Activated CD4-positive, alpha-beta T cell treated with anti-CD3 and anti-CD28 coated beads for 48 hours (primary cell): Measurements from ENCODE around the gene RORB.

Source experiments
- DNase-seq: peaks from one replicate; pipeline ENCODE4 v3.0.0-alpha.2; 2020

Gene RORB

DNA sequence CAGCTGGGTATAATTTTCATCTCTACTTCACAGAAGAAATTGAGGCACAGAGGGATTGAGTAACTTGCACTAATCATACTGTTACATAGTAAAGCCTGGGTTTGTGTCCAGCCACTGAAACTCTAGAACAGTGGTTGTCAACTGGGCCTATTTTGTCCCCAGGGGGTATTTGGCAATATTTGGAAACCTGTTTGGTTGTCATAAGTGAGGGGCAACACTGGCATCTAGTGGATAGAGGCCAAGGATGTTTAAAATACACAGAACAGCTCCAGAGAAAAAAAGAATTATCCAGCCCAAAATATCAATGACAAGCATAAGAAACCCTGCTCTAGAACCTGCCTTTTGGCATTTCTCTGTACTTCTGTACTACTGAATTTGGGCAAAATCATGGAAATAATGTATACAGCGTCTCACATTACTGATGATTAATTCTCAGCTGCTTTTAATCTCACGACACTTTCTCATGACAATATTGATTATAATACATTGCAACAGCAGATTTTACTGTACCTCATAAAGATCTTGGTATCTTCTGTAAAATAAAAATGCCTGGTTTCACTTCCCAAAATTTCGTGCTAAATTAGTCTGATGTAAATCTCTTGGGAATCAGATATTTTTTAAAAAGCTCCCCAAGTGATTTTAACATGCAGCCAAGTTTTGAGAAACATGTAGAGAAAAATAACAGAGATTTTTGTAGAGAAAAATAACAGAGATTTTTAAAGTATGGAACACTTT, 112.7 kb downstream of the RORB start:
- DNase-seq = no peak

DNA sequence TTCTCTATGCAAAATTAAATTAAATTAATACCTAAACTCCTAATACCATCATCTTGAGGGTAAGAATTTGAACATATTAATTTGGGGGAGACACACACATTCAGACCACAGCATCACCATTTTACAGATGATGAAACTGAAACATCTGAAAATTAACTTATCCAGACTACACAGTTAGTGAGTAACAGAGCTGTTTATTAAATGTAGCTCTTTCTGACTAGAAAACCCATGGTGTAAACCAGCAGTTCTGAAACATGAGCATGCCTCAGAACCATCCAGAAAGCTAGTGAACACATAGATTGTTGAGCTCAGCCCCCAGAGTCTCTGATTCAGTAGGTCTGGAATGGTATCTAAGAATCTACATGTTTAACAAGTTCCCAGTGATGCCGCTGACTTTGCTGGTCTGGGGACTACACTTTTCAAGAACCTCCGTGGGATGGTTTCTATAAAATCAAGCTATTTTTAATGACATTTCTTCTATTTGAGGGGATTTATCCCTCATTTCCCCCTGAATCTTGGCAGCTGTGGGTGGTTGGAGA, 113.5 kb downstream of the RORB start:
- DNase-seq = no peak

DNA sequence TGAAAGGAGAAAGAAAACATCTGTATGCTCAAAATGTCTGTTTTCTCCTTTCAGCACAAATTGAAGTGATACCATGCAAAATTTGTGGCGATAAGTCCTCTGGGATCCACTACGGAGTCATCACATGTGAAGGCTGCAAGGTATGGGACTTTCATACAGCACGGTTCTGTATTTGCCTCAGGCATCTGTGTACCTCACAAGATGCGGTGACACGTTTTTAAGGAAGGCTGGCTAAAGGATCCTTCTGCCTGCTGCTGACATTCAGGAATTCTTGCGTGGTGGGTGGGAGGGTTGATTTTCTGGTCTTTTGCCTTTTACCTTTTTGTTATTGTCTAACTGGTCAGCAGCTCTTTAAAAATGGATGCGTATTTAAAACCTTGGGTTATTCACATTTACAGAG, 133.1 kb downstream of the RORB start:
- no peak for DNase-seq

DNA sequence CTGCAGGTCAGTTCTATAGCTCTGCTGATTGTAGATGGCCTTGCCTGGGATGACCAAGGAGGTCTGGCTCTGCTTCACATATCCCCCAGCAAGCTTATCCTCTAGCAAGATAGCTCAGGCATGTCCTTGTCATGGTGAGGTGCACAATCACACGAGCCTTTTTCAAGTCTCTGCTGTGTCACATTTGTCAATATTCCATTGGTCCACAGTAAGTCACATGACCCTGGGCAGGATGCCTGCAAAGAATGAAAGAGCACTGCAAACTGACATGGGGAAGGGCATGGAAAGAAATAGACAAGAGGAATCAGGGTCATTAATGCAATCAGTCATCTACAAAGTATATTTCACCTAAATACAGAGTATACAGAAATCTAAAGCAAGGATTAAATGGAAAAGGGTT, 142.0 kb downstream of the RORB start:
- no peak for DNase-seq

DNA sequence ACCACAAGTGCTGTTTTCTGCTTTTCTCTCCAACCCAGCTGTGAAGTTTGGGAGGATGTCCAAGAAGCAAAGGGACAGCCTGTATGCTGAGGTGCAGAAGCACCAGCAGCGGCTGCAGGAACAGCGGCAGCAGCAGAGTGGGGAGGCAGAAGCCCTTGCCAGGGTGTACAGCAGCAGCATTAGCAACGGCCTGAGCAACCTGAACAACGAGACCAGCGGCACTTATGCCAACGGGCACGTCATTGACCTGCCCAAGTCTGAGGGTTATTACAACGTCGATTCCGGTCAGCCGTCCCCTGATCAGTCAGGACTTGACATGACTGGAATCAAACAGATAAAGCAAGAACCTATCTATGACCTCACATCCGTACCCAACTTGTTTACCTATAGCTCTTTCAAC, 145.2 kb downstream of the RORB start:
- DNase-seq = no peak

DNA sequence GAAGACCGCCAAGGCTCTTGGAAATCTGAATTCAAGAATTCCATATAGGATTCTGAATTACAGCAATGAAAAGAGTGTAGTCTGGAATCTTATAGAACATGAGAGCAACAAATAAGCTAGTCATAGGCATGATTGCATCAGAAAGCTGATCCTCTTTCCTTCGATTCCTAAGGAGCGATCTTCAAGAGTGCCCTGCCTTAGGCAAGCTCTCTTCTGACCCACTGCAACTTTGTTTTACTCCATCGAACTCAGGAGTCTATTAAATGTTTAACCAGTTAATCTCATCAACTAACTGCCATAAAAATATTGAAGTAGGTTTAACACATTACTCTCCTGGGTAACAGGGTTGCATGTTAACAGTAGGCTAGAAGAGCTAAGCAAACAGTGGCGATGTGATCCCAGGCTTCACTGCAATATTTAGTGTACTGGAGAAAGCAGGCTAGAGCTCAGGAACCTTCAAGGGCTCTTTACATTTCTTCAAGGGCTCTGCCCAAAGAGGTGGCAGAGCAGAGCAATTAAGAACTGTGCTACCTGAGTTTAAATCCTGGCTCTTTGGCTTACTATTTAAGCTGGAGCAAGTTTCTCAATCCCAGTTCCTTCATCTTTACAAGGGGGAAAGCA, 146.3 kb downstream of the RORB start:
- DNase-seq = no peak

DNA sequence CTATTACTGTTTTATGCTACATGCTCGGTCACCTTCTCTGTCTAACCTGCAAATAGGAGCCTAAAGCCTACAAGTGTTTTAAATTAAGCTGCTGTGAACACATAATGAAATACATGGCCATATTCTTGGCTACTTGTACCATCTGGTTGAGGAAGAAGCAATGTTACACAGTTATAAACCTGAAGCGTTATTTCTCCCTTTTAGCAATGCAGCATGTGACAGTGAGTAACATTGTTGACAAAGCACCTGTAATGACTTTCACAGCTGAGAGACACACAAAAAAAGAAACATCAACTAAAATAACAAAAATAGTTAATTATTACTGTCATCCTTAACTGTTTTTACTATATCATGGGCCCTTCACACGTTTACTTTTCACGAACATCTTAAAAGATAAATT, 146.9 kb downstream of the RORB start:
- no peak for DNase-seq

DNA sequence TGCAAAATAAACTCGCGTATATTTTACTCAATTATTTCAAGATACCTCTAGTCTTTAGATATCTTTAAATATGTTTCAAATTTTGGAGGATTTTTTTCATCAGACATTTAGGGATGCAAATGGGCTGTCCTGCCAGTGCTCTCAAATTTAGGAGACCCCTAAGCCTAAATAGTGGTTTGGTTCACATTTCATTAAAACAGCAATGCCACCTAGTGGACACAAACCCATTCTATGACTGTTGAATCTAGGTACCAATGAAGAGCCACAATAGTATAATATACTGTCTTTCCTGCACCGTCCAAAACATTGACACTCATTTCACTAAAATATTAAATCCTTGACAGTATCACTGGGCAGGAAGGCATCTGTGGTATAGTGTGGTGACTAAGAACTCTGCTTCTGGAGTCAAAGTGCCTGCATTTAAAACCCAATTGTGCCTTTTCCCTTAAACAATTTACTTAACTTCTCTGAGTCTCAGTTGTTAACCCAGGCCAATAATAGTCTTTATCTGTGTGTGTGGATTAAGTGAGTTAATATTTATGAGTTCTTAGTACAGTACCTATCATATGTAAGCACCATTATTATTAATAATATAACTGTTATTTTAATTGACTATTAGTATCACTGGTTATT, 148.0 kb downstream of the RORB start:
- no peak for DNase-seq

DNA sequence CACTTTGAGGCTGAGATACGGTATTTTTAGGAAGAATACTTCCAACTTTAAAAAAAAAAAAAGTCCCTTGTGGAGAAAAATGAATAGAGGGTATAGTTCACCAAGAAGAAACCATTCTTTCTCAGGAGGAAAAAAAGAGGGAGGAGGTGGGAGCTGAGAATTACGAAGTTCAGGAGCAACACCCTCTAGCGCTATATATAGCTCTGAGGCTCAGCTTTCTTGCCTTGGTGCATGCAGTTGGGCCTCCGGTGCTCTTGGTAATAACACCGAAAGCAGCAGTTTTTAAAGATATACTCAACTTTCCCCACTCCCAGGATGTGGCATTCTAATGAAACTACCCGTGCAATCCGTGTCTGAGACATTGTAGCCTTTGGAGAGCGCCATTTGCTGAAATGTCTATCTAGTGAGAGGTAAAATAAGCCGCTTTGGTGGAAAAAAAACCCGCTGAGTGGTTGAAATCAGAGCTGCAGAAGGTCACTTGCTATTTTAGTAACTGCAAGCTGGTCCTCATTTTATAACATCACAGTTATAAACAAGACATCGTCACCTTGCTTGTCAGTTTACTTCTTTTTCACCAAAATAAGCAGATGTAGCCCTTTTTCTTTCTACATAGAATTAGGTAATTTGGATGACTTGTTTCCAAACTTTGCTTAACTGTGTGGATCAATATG, 156.4 kb downstream of the RORB start:
- no peak for DNase-seq

DNA sequence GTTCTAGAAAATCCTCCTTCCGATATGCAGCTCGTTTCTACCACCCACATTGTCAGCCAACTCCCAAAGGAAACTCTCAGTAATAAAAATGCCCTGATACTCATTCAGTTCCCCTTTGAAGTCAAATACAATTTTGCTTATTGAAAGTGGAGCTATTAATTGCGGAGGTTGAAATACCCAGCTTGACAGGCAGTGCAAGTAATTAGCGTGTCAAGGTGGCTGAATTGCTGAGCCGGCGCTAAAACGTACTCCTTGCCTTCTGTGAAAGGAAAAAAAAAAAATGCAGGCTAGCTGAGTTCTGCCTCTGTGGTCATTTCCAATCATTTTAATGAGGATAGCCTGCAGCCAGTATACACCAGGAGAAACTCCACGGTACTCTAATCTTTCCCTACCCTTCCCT, 165.5 kb downstream of the RORB start:
- DNase-seq = no peak

DNA sequence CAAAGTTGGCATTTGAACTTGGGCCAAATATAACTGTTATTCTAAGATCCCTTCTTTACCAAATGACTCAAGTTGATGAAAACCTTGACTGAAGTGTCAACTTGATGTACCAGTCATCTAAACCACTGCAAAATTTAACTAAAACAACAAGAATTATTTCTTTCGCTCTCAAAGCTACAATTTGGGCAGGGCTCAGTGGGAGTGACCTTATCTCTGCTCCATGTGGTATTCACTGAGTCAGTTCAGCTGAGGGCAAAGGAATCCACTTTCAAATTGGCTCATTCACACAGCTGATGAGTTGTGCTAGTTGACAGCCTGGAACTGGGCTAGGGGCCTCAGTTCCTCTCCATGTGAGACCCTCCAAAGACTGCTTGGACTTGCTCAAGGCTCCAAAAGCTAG, 166.3 kb downstream of the RORB start:
- no peak for DNase-seq

DNA sequence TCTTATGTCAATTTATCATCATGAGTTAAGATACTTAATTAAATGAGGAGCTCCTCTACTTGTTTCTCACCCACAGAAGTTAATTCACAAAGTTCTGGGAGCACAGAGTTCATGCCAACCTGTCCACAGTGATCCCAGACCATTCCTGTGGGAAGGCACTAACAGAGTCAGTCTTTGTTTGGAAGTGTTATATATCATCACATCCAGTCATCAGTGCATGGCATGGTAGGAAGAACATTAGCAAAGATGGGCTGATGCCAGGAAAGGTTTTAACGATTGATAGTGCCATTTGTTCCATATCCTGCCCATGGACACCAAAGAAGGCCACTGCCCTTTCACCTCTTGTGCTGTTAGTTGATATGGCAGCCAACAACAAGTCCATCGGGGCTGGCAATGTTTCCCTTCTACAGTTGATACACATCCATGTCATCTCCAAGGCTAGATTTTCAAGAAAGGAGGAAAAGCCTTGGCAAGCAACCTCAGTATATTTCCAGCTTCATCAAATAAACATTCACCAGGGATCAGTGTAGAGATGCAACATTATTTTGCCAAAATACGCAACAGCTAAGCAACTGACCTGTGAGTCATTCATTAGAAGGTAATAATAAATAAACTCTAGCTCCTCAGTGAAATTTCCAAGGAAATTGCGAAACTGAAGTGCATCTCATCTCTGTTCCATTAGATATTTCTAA, 169.6 kb downstream of the RORB start:
- DNase-seq = no peak

DNA sequence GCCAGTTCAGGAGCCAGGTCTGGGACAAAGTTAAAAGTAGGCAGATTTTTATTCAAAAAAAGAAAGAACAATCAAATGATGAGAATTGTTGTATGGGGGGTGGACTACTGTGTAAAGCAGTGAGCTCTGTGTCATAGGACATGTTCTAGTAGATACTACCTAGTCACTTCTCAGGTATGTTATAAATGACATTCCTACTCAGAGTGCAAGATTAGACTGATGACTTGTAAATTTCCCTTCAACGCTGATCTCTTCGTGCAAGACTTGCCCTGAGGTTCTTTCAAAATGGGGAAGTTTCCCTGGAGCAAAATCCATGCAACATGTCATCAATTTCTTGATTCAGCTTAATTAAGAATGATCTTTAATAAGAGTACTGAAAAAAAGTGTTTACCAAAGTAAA, 175.1 kb downstream of the RORB start:
- DNase-seq = no peak

DNA sequence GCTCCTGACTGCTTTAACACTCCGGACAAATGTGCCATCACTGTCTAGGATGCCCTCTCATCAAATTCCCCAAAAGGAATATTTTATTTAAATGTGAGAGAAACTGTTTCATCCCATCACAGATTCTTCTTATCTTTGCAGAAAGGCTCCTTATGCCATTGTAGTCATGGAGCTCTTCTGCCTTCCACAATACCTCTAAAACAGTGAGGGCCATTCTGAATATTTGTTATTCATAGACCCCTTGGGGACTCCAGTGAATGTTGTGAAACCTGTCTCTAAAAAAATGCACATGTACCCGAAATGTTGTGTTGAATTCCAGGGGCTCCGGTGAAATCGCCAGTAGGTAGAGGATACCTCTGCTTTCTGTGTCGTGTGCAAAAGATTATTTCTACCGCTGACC, 176.9 kb downstream of the RORB start:
- no peak for DNase-seq

DNA sequence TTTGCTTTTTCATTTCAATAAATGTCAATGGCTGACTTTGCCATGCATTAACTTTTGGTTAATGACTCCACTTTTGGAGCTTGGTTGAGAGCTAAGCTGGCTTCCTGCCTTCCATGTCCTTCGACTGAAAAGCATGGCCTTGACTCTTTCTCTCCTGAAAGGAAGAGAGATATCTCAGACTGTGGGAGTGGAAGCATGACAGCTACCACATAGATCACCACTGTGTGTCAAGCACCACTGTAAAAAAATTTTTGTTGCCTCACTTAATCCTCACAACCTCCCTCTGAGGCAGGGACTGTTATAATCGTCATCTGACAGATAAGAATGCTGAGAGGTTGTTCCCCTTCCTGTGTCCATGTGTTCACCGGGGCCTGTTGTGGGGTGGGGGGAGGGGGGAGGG, 184.8 kb downstream of the RORB start:
- DNase-seq = no peak

DNA sequence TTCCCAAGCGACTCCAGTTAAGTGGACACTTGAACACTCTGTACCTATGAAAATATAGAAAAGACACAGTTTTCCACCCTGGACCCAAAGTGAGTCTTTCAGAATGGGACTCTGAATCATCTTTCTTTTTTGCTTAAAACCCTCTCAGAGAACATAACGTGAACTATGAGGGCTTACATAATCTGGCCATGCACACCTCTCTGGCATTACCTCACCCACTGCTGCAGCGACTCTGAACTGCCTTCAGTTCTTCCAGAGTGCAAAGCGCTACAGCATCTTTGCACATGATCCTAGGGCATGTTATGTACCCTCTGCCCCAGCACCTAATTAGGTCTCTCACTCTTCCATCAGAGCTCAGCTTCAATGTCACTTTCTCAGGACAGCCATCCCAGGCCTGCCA, 186.2 kb downstream of the RORB start:
- DNase-seq = no peak

DNA sequence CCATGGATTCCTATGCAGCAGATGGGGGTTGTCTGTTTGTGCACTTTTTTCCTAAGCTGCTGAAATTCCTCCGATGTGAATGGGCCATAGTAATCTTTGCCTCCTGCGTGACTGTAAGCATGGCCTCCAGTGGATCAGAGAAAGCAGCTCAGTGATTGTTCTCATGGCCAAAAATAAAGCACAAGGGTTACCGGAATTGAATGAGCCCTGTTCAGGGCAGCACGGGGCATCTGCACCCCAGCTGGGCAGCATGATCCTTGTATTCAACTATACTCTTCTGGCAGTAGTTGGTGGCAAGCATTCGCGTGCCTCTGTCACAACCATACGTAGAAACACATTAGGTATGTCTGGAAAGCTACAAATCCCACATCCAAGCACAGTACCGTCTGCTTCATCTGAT, 193.9 kb downstream of the RORB start:
- no peak for DNase-seq

DNA sequence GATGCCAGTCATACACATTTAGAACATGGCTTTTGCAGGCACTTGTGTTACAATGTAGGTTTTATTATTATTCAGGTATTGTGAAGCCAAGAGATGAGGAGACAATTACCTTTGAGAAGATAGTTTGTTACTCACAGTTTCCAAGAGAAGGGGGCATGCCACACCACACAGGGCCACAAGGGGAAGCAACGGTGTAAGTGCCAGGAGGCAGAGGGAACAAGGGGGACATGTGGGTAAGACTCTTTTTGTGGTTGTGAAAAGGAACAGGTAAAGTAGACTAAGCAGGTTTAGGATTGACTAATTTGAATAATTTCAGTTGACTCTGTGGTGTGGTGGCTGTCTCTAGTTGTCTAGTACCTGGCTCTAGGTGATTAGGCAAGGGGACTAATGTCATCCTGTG, 199.4 kb downstream of the RORB start:
- DNase-seq = peak; percentile 28

DNA sequence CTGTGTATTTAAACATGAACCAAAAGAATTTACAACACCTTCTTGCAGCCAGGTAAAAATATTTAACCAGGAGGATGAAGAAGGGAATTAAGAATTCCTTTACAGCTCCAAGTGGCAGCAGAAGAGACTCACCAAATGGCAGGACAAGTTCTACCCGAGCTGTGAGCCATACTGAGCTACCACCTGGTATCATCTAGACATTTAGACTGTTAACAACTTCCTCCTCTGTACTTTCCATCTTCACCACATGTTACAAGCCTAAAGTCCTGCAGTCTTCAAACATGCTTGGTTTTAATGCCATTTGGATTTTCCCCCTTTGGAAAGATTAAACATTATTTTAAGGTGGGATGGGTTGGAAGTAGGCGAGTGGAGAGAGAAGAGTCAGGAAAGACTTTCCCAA, 200.4 kb downstream of the RORB start:
- DNase-seq = no peak

DNA sequence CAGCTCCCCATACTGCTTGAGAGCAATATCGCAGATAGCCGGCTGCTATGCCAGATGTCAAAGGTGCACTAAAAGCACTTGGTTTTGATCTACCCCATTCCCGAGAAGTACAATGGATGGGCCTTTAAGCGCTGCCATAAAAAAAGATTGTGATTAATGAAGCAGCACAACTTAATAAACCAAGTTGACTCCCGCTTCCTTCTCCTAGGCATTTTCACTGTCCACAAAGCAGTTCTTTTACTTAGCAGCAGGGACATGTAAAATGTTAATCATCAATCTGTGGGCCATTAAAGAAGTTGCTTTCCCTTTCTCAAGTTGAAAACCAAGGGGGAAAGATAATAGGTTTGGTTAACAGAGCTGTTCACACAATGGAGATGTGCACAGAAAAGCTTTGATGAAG, 214.2 kb downstream of the RORB start:
- DNase-seq = no peak

DNA sequence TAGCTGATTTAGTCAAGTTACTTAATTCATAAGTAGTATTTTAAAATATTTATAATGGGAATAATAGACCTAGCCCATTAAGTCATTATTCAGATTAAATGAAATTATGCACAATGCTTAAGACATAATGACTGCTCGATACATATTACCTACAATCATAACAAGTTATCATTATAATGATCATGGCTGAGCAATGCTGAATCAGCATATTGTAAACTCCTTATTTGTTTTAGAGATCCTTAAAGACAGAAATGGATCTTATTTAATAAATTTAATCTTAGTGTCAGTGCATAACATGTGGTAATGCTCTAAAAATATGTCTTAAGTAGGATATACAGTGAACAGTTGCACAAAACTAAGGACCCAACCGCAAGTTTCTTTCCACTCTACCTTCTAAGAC, 221.6 kb downstream of the RORB start:
- DNase-seq = no peak

DNA sequence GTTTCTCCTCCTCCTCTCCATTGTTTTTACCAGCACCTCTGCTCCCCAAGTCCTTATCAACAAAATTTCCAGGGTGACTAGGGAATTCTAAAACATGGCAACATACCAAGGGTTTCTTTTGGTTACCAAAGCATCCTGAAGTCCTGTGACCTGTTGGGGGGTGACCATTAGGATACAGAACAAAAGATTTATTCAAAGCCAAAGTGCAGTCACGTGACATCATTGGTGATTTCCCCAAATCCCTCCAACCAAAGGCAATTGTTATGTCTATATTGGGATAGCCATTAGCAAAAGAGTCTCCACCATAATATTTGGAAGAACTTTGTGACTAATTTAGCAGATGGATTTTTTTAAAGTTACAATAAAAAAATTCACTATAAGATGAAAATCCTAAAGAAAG, 222.2 kb downstream of the RORB start:
- no peak for DNase-seq
